Small intestine (tissue), 7 donors: ENCODE results near the gene DHRSX. TPM values are rescaled to one million over a fixed set of nuclear protein-coding genes. Genes with fewer than 3 reads are reported as not detected.
"Not testable (repeated sequence)": the region's sequence is repeated elsewhere in the genome, so short reads cannot be mapped to it uniquely, and the experiment has no call there.

Experiments used
- DNase-seq, 2 donors: peaks; one replicate each; pipeline versions ENCODE4 v3.0.0 to v3.0.0-alpha.2; 2013
- FAIRE-seq: peaks from 2 replicates; lab custom pipeline; 2012; peaks lifted over from hg19 to GRCh38; lab: Jason Lieb, UNC
- H3K27ac ChIP-seq, 3 donors: one replicate each; pipeline ENCODE4 v1.5.1; 2013; ENCODE audit warnings: low read length in 2 of 3, mild to moderate bottlenecking in 2 of 3, control low read depth in 1 of 3, inconsistent platforms in 1 of 3, low read depth in 1 of 3, moderate library complexity in 1 of 3
- H3K27me3 ChIP-seq, 3 donors: one replicate each; pipeline ENCODE4 v1.6.1; 2013; ENCODE audit warnings: low read length in 3 of 3, inconsistent platforms in 1 of 3; ENCODE audit not compliant: control insufficient read depth in 3 of 3, insufficient read depth in 3 of 3
- H3K36me3 ChIP-seq, 3 donors: one replicate each; pipeline ENCODE4 v1.6.1; 2013; ENCODE audit warnings: low read length in 3 of 3, inconsistent platforms in 1 of 3, low read depth in 1 of 3, mild to moderate bottlenecking in 1 of 3, moderate library complexity in 1 of 3; ENCODE audit not compliant: control insufficient read depth in 3 of 3, insufficient read depth in 2 of 3
- H3K4me1 ChIP-seq, 3 donors: one replicate each; pipeline ENCODE4 v1.6.1; 2013; ENCODE audit warnings: low read length in 2 of 3, inconsistent platforms in 1 of 3, low read depth in 1 of 3, mild to moderate bottlenecking in 1 of 3, moderate library complexity in 1 of 3; ENCODE audit not compliant: control insufficient read depth in 3 of 3, insufficient read depth in 2 of 3
- H3K4me3 ChIP-seq, 3 donors: one replicate each; pipeline ENCODE4 v1.5.1; 2013; ENCODE audit warnings: low read length in 3 of 3, control low read depth in 1 of 3, inconsistent platforms in 1 of 3, low read depth in 1 of 3, mild to moderate bottlenecking in 1 of 3, moderate library complexity in 1 of 3
- H3K9me3 ChIP-seq, 2 donors: one replicate each; pipeline ENCODE4 v1.6.1; 2013; ENCODE audit warnings: low read depth in 1 of 2, low read length in 1 of 2; ENCODE audit not compliant: control insufficient read depth in 2 of 2, insufficient read depth in 1 of 2
- WGBS, 3 donors: extraction: QIAGEN DNeasy Blood & Tissue Kit; methylation state at CpG; one replicate each; pipeline ENCODE4 v1.1.7; 2013; 5-methylcytosine and 5-hydroxymethylcytosine counted together
- polyA plus RNA-seq, 4 donors: library from polyadenylated mRNA; stranded (reverse) in 3 of 4; unstranded in 1 of 4; fragments of 200-250 nt in 3 of 4; fragments of 120-200 nt in 1 of 4; gene quantifications; one replicate each; pipeline versions ENCODE4 v1.2.1 to v1.2.3, GENCODE V29; 2013
- donor health status: healthy with polysubstance abuse.
- donor health status: control.
- donor health status: control.
- donor health status: Bipolar disorder and iron deficiency.
- donor health status: healthy.

The DHRSX gene
- polyA plus RNA-seq, 4 donors, result 7.2 to 25.2 (median 12.1) TPM

DNA sequence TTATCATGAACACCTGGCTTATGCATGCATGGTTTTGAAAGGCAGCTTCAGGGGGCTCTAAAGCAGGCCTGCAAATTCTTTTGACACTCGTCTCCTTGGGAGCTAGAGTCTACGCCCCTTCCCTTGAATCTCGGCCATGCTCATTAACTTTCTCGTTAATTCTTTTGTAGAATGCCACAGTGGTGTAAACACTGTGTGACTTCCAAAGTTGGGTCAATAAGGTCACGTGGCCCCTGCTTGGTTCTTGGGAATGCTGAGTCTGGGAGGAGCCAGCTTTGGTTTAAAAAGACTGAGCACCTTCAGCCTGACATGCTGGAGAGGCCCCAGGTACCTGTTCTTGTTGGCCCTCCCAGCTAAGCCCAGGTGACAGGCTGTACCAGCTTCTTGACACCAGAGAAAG lies 228.4 kb downstream of the DHRSX start:
- no peak for DNase-seq
- no peak for FAIRE-seq
- Histone ChIP-seq H3K4me1 (no peaks in the 10 kb centered on the region), H3K27ac (no peak overlapping the region), H3K27me3 (no peaks in the 10 kb centered on the region), H3K4me3 (no peak overlapping the region), H3K9me3 (no peaks in the 10 kb centered on the region), H3K36me3 (peaks cover 0 to 9% (median 0%) of the 10 kb centered on the region in 3 donors)
- 67 to 79% (median 73%) methylated on average over 5 of the region's 5 CpGs for WGBS, 3 donors

DNA sequence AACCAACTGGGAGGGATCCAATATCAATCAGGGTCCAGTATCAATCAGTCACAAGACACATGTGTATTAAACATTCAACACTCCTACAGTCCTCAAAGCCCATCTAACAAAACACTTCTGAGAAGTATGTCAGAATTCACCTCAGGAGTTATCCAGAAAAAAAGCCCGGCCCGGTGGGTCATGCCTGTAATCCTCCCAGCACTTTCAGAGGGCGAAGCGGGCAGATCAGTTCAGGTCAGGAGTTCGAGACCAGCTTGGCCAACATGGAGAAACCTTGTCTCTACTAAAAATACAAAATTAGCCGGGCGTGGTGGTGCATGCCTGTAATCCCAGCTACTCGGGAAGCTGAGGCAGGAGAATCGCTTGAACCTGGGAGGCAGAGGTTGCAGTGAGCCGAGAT lies 229.2 kb downstream of the DHRSX start:
- peaks cover 0 to 10% (median 0%) of the 10 kb centered on the region in 3 donors for H3K36me3 ChIP-seq
- WGBS, 3 donors, result 94 to 97% (median 95%) methylated on average over 10 of the region's 10 CpGs
- not testable (repeated sequence) for DNase-seq, H3K9me3 ChIP-seq, H3K4me1 ChIP-seq, FAIRE-seq, H3K27ac ChIP-seq, H3K27me3 ChIP-seq, H3K4me3 ChIP-seq

DNA sequence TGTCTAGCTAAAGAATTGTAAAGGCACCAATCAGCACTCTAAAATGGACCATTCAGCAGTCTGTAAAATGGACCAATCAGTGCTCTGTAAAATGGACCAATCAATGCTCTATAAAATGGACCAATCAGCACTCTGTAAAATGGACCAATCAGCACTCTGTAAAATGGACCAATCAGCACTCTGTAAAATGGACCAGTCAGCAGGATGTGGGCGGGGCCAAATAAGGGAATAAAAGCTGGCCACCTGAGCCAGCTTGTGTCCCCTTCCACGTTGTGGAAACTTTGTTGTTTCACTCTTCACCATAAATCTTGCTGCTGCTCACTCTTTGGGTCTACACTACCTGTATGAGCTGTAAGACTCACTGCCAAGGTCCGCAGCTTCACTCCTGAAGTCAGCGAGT lies 230.0 kb downstream of the DHRSX start:
- WGBS, 3 donors, result 92 to 93% (median 92%) methylated on average over 4 of the region's 4 CpGs
- not testable (repeated sequence) for H3K4me1 ChIP-seq, H3K4me3 ChIP-seq, DNase-seq, FAIRE-seq, H3K27me3 ChIP-seq, H3K27ac ChIP-seq, H3K9me3 ChIP-seq
- peaks cover 0 to 18% (median 0%) of the 10 kb centered on the region in 3 donors for H3K36me3 ChIP-seq

DNA sequence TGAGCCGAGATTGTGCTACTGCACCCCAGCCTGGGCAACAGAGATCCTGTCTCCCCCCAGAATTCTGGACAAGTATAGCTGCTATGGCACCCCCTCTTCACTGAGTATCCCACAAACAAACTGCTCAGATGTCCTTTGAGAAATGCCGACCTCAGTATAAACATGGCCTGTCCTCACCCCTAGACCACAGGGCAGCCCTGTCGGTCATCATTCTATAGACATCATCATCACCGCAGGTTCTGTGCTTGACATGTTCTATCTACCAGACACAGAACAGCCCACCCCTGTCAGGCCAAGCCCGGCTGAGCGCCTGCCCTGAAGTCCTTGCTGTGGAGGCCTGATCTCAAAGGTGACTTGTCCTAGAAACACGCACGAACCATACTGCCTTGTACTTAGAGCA lies 232.9 kb downstream of the DHRSX start:
- WGBS, 3 donors, result 86 to 95% (median 93%) methylated on average over 8 of the region's 8 CpGs

DNA sequence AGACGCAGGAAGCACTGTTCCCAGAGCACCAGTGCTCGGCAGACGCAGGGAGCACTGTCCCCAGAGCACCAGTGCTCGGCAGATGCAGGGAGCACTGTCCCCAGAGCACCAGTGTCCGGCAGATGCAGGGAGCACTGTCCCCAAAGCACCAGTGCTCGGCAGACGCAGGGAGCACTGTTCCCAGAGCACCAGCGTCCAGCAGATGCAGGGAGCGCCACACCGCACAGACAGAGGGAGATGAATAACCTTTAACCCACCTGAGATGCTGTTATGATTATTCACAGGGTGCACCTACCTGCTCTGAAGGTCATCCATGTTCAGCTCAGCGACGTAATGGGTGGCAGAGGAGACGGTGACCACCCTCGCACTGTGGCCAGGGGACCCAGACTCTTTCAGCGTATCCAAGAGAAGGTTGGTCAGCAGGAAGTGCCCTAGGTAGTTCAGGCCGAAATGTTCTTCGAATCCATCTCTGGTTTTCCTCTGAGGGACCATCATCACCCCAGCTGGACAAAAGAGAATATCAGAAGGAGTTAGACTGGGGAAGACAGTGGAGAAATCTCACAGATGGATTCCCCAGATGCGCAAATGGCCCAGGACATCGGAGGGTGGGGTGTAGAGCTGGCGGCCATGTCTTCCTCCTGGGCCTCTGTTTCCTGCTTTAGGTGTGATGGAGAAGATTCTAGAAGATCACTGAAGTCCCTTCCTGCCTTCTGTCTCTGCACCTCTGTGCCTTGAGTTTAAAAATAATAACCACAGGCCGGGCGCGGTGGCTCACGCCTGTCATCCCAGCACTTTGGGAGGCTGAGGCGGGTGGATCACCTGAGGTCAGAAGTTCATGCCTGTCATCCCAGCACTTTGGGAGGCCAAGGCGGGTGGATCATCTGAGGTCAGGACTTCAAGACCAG lies 234.1 kb downstream of the DHRSX start:
- Histone ChIP-seq H3K27ac (no peak overlapping the region), H3K36me3 (peaks cover 0 to 32% (median 0%) of the 10 kb centered on the region in 3 donors), H3K4me1 (no peaks in the 10 kb centered on the region), H3K27me3 (no peaks in the 10 kb centered on the region), H3K9me3 (no peaks in the 10 kb centered on the region), H3K4me3 (no peak overlapping the region)
- DNase-seq (no peak), FAIRE-seq (no peak)
- 93 to 97% (median 94%) methylated on average over 25 to 26 of the region's 26 CpGs for WGBS, 3 donors

More for the DNA sequence above, 232.9 kb downstream of the DHRSX start:
- Histone ChIP-seq H3K4me3 (no peak overlapping the region), H3K27ac (no peak overlapping the region), H3K9me3 (no peaks in the 10 kb centered on the region), H3K4me1 (no peaks in the 10 kb centered on the region), H3K27me3 (no peaks in the 10 kb centered on the region), H3K36me3 (peaks cover 0 to 30% (median 0%) of the 10 kb centered on the region in 3 donors)
- DNase-seq (no peak), FAIRE-seq (no peak)

DNA sequence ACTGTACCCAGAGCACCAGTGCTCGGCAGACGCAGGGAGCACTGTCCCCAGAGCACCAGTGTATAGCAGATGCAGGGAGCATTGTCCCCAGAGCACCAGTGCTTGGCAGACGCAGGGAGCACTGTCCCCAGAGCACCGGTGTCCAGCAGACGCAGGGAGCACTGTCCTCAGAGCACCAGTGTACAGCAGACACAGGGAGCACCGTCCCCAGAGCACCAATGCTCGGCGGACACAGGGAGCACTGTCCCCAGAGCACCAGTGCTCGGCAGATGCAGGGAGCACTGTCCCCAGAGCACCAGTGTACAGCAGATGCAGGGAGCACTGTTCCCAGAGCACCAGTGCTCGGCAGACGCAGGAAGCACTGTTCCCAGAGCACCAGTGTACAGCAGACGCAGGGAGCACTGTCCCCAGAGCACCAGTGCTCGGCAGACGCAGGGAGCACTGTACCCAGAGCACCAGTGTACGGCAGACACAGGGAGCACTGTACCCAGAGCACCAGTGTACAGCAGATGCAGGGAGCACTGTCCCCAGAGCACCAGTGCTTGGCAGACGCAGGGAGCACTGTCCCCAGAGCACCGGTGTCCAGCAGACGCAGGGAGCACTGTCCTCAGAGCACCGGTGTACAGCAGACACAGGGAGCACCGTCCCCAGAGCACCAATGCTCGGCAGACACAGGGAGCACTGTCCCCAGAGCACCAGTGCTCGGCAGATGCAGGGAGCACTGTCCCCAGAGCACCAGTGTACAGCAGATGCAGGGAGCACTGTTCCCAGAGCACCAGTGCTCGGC lies 234.9 kb downstream of the DHRSX start:
- not testable (repeated sequence) for H3K27ac ChIP-seq, FAIRE-seq, H3K4me1 ChIP-seq, H3K27me3 ChIP-seq, DNase-seq, H3K9me3 ChIP-seq, H3K4me3 ChIP-seq
- peaks cover 0 to 32% (median 0%) of the 10 kb centered on the region in 3 donors for H3K36me3 ChIP-seq
- WGBS, 3 donors, result 95 to 98% (median 97%) methylated on average over 19 to 23 of the region's 23 CpGs

DNA sequence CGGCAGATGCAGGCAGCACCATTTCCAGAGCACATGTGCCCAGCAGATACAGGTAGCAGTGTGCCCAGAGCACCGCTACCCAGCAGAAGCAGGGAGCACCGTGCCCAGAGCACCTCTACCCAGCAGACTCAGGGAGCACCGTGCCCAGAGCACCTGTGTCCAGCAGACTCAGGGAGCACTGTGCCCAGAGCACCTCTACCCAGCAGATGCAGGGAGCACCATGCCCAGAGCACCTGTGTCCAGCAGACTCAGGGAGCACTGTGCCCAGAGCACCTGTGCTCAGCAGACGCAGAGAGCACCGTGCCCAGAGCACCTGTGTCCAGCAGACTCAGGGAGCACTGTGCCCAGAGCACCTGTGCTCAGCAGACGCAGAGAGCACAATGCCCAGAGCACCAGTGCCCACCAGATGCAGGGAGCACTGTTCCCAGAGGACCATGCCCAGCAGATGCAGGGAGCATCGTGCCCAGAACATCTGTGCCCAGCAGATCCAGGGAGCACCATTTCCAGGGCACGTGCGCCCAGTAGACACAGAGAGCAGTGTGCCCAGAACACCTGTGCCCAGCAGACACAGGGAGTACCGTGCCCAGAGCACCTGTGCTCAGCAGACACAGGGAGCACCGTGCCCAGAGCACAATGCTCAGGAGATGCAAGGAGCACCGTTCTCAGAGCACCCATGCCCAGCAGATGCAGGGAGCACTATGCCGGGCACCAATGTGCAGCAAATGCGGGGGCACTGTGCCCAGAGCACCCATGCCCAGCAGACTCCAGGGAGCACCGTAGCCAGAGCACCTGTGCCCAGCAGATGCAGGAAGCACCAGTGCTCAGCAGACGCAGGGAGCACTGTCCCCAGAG lies 236.4 kb downstream of the DHRSX start:
- DNase-seq (no peak), FAIRE-seq (no peak)
- 90 to 97% (median 97%) methylated on average over 17 of the region's 17 CpGs for WGBS, 3 donors
- Histone ChIP-seq H3K9me3 (no peaks in the 10 kb centered on the region), H3K4me3 (no peak overlapping the region), H3K4me1 (no peaks in the 10 kb centered on the region), H3K27me3 (no peaks in the 10 kb centered on the region), H3K27ac (no peak overlapping the region), H3K36me3 (peaks cover 0 to 28% (median 0%) of the 10 kb centered on the region in 3 donors)

DNA sequence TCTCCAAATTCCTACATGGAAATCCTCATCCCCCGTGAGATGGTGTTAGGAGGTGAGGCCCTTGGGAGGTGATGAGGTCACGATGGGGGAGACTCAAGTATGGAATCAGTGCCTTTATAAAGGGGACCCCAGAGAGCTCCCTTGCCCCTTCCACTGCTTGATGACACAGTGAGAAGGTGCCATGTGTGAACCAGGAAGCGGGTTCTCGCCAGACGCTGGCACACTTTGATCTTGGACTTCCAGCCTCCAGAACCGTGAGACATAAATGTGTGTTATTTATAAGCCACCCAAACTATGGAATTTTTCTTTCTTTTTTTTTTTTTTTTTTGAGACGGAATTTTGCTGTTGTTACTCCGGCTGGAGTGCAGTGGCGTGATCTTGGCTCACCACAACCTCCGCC lies 237.6 kb downstream of the DHRSX start:
- DNase-seq (no peak), FAIRE-seq (no peak)
- Histone ChIP-seq H3K4me1 (no peaks in the 10 kb centered on the region), H3K27ac (no peak overlapping the region), H3K4me3 (no peak overlapping the region), H3K27me3 (no peaks in the 10 kb centered on the region), H3K36me3 (peaks cover 0 to 28% (median 0%) of the 10 kb centered on the region in 3 donors), H3K9me3 (no peaks in the 10 kb centered on the region)
- 93 to 95% (median 93%) methylated on average over 10 of the region's 10 CpGs for WGBS, 3 donors
